Keratinocyte (primary cell): ENCODE results near the gene LYPD8. TPM values are rescaled to one million over a fixed set of nuclear protein-coding genes. Genes with fewer than 3 reads are reported as not detected.

Experiments used
- DNase-seq: peaks from one replicate; pipeline ENCODE4 v3.0.0-alpha.2; 2011; ENCODE audit warnings: low read depth, missing footprints, low spot score
- FAIRE-seq: peaks from 2 replicates; lab custom pipeline; 2011; peaks lifted over from hg19 to GRCh38; lab: Jason Lieb, UNC
- H2AFZ ChIP-seq: 2 replicates; pipeline ENCODE4 v1.6.0; 2012; ENCODE audit warnings: low read length, control low read depth, inconsistent platforms; ENCODE audit not compliant: control insufficient read depth
- H3K27ac ChIP-seq: 2 replicates; pipeline ENCODE4 v1.5.1; 2011; ENCODE audit warnings: low read length; ENCODE audit not compliant: control insufficient read depth, insufficient read depth
- H3K27me3 ChIP-seq: 3 replicates; pipeline ENCODE4 v1.6.0; 2011; ENCODE audit warnings: low read length; ENCODE audit not compliant: control insufficient read depth, insufficient read depth; ENCODE audit errors: extremely low read depth
- H3K36me3 ChIP-seq, 2 experiments: 2 replicates in 1 of 2; 3 replicates in 1 of 2; pipeline ENCODE4 v1.5.1; 2011; ENCODE audit warnings: low read length in 2 of 2, mild to moderate bottlenecking in 1 of 2; ENCODE audit not compliant: control insufficient read depth in 2 of 2, insufficient read depth in 2 of 2; ENCODE audit errors: extremely low read depth in 1 of 2
- H3K4me1 ChIP-seq: 3 replicates; pipeline ENCODE4 v1.5.1; 2011; ENCODE audit warnings: low read length; ENCODE audit not compliant: control insufficient read depth, insufficient read depth; ENCODE audit errors: extremely low read depth
- H3K4me2 ChIP-seq: 3 replicates; pipeline ENCODE4 v1.6.0; 2011; ENCODE audit warnings: low read depth, low read length; ENCODE audit not compliant: control insufficient read depth, insufficient read depth; ENCODE audit errors: extremely low read depth
- H3K4me3 ChIP-seq, 3 experiments: fragments of 200-600 bp in 1 of 3; sonication (generic) in 1 of 3; 2 replicates in 2 of 3; 3 replicates in 1 of 3; pipeline ENCODE4 v1.5.1; 2011 to 2016; ENCODE audit warnings: low read length in 3 of 3, mild to moderate bottlenecking in 3 of 3, control low read depth in 2 of 3, inconsistent platforms in 1 of 3, low read depth in 1 of 3, mixed read lengths in 1 of 3, mixed run types in 1 of 3, moderate library complexity in 1 of 3; ENCODE audit not compliant: control insufficient read depth in 2 of 3, insufficient read depth in 2 of 3; ENCODE audit errors: extremely low read depth in 1 of 3
- H3K79me2 ChIP-seq: 2 replicates; pipeline ENCODE4 v1.6.0; 2012; ENCODE audit warnings: low read length; ENCODE audit not compliant: control insufficient read depth, insufficient read depth
- H3K9ac ChIP-seq: 3 replicates; pipeline ENCODE4 v1.6.0; 2011; ENCODE audit warnings: low read length; ENCODE audit not compliant: control insufficient read depth, insufficient read depth; ENCODE audit errors: extremely low read depth
- H3K9me1 ChIP-seq: 3 replicates; pipeline ENCODE4 v1.6.0; 2011; ENCODE audit warnings: low read length; ENCODE audit not compliant: control insufficient read depth, insufficient read depth; ENCODE audit errors: extremely low read depth
- H3K9me3 ChIP-seq: 2 replicates; pipeline ENCODE4 v1.5.1; 2012; ENCODE audit warnings: low read depth, low read length; ENCODE audit not compliant: control insufficient read depth
- H4K20me1 ChIP-seq: 3 replicates; pipeline ENCODE4 v1.6.0; 2011; ENCODE audit warnings: low read length; ENCODE audit not compliant: control insufficient read depth, insufficient read depth; ENCODE audit errors: extremely low read depth
- EZH2 ChIP-seq: IDR thresholded peaks from one replicate; pipeline ENCODE4 v1.6.1; 2012; ENCODE audit warnings: inconsistent platforms, mild to moderate bottlenecking, low read length, moderate library complexity
- dilution Hi-C: fragments of 300-500 bp; cut with MboI; formaldehyde crosslinking; loops from one replicate; pipeline ENCODE4 v1.7.0; 2020; ENCODE audit warnings: low sequenced_read_pairs; ENCODE audit not compliant: extremely low pct_ligation_motif_present
- polyA plus RNA-seq, 5 experiments: library from polyadenylated mRNA; depleted of rRNA in 3 of 5; stranded (reverse) in 3 of 5; stranded (forward) in 1 of 5; unstranded in 1 of 5; fragments of >200 nt; gene quantifications; 1 replicate in 1 of 5; 2 replicates in 3 of 5; 3 replicates in 1 of 5; pipeline versions ENCODE4 v1.2.1 to v1.2.3, GENCODE V29; 2011 to 2012; ENCODE audit warnings: missing spikeins in 2 of 5, low read depth in 1 of 5, low replicate concordance in 1 of 5
- TF ChIP-seq, protein P1 (sequence below), 3 experiments: IDR thresholded peaks in 1 of 3; conservative IDR thresholded peaks in 1 of 3; optimal IDR thresholded peaks in 1 of 3; 2 replicates in 2 of 3; 3 replicates in 1 of 3; pipeline versions ENCODE3 to v1.5.1; 2011; ENCODE audit warnings: low read length in 3 of 3, mild to moderate bottlenecking in 3 of 3, moderate library complexity in 2 of 3, control low read depth in 1 of 3, inconsistent platforms in 1 of 3; ENCODE audit not compliant: insufficient read depth in 2 of 3; ENCODE audit errors: extremely low read depth in 1 of 3

Gene LYPD8
- polyA plus RNA-seq, 1 donor (not counting 4 experiments of a cell fraction or from before 2014, with no cell fraction given), result not detected

- H3K9me1 ChIP-seq, result no peaks in the 10 kb centered on the region
- no peak overlapping the region for H3K27ac ChIP-seq
- no peak overlapping the region for H2AFZ ChIP-seq
- H3K9ac ChIP-seq, result no peak overlapping the region
- H3K27me3 ChIP-seq, result no peaks in the 10 kb centered on the region
- dilution Hi-C loops, result no loop called here
- no peaks in the 10 kb centered on the region for H3K36me3 ChIP-seq
- H3K4me2 ChIP-seq, result no peak overlapping the region
- H3K9me3 ChIP-seq, result no peaks in the 10 kb centered on the region
- no peaks in the 10 kb centered on the region for H4K20me1 ChIP-seq
- TF ChIP-seq, protein P1, sequence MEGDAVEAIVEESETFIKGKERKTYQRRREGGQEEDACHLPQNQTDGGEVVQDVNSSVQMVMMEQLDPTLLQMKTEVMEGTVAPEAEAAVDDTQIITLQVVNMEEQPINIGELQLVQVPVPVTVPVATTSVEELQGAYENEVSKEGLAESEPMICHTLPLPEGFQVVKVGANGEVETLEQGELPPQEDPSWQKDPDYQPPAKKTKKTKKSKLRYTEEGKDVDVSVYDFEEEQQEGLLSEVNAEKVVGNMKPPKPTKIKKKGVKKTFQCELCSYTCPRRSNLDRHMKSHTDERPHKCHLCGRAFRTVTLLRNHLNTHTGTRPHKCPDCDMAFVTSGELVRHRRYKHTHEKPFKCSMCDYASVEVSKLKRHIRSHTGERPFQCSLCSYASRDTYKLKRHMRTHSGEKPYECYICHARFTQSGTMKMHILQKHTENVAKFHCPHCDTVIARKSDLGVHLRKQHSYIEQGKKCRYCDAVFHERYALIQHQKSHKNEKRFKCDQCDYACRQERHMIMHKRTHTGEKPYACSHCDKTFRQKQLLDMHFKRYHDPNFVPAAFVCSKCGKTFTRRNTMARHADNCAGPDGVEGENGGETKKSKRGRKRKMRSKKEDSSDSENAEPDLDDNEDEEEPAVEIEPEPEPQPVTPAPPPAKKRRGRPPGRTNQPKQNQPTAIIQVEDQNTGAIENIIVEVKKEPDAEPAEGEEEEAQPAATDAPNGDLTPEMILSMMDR (optimal IDR thresholded peaks at IDR 0.05 in 1 of 3, IDR thresholded peaks at IDR 0.05 in 1 of 3, conservative IDR thresholded peaks at IDR 0.05 in 1 of 3; ENCODE audit: extremely low read depth in 1 of 3, insufficient read depth in 2 of 3, low read length in 3 of 3), result no peak
- no peak for TF ChIP-seq EZH2
- H3K79me2 ChIP-seq, result no peaks in the 10 kb centered on the region
- DNase-seq, result no peak
- no peak for FAIRE-seq
- H3K4me1 ChIP-seq, result no peaks in the 10 kb centered on the region
- H3K4me3 ChIP-seq, result no peak overlapping the region
These were observed 58.8 kb downstream of the LYPD8 start for GRCh38 chr1:248696774-248697173.

DNA sequence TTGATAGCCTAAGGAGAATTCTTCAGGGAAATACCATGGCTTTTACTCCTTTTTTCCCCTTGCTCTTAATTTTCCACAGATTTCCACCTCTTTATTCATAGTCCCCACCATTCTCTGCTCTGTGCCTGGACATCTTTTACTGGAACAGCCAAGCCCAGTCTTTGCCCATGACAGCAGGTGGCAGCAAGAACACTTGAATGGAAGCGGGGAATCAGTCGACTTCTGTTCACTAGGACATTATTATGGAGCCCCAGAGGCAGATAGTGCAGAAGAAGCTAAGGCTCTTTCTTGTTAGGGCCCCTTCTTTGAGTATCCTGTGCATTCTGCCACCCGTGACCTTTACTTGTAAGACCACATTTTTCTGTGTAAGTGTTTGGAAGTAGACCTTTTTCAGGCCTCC, 59.3 kb downstream of the LYPD8 start:
- H3K27me3 ChIP-seq, result no peaks in the 10 kb centered on the region
- dilution Hi-C loops, result no loop called here
- no peak overlapping the region for H3K9ac ChIP-seq
- no peaks in the 10 kb centered on the region for H3K79me2 ChIP-seq
- no peak for TF ChIP-seq EZH2
- TF ChIP-seq, protein P1 (optimal IDR thresholded peaks at IDR 0.05 in 1 of 3, IDR thresholded peaks at IDR 0.05 in 1 of 3, conservative IDR thresholded peaks at IDR 0.05 in 1 of 3; ENCODE audit: extremely low read depth in 1 of 3, insufficient read depth in 2 of 3, low read length in 3 of 3), result peak in 1 of 3 experiments; percentile 2
- DNase-seq (no peak), FAIRE-seq (no peak)
- H3K9me1 ChIP-seq, result no peaks in the 10 kb centered on the region
- no peak overlapping the region for H3K27ac ChIP-seq
- H3K4me3 ChIP-seq, result no peak overlapping the region
- H3K36me3 ChIP-seq, result no peaks in the 10 kb centered on the region
- H3K9me3 ChIP-seq, result no peaks in the 10 kb centered on the region
- H4K20me1 ChIP-seq, result no peaks in the 10 kb centered on the region
- no peaks in the 10 kb centered on the region for H3K4me1 ChIP-seq
- no peak overlapping the region for H3K4me2 ChIP-seq
- H2AFZ ChIP-seq, result no peak overlapping the region
